GM23338 (cell line): ENCODE data around the gene STAMBPL1. TPM values are rescaled to one million over a fixed set of nuclear protein-coding genes. Genes with fewer than 3 reads are reported as not detected.

Experiments
- ATAC-seq: fragments of 200-7000 bp; cut with Tn5 transposase; 3 replicates; pipeline ENCODE4 v1.9.1; 2020
- DNase-seq: peaks from one replicate; pipeline ENCODE4 v3.0.0-alpha.2; 2015; ENCODE audit warnings: low spot score
- H2AFZ ChIP-seq: fragments of 200-600 bp; sonication (generic); 2 replicates; pipeline ENCODE4 v1.8.0; 2016; ENCODE audit warnings: antibody characterized with exemption, mild to moderate bottlenecking, moderate library complexity
- H3F3A ChIP-seq: fragments of 200-600 bp; sonication (generic); replicated peaks from 2 replicates; pipeline ENCODE4 v1.8.0; 2017; ENCODE audit warnings: antibody characterized with exemption, mixed run types, low read depth
- H3K27ac ChIP-seq: fragments of 200-600 bp; sonication (generic); 2 replicates; pipeline ENCODE4 v1.6.1; 2016; ENCODE audit warnings: low read depth
- H3K27me3 ChIP-seq: fragments of 200-600 bp; sonication (generic); 2 replicates; pipeline ENCODE4 v1.8.0; 2016; ENCODE audit warnings: mild to moderate bottlenecking, mixed run types, moderate library complexity; ENCODE audit not compliant: insufficient read depth
- H3K36me3 ChIP-seq: fragments of 200-600 bp; sonication (generic); 2 replicates; pipeline ENCODE4 v1.8.0; 2016; ENCODE audit warnings: mild to moderate bottlenecking; ENCODE audit not compliant: insufficient read depth
- H3K4me1 ChIP-seq: fragments of 200-600 bp; sonication (generic); 2 replicates; pipeline ENCODE4 v1.8.0; 2016; ENCODE audit warnings: mild to moderate bottlenecking, moderate library complexity; ENCODE audit not compliant: insufficient read depth
- H3K4me2 ChIP-seq: fragments of 200-600 bp; sonication (generic); 2 replicates; pipeline ENCODE4 v1.7.1; 2017; ENCODE audit warnings: mixed run types
- H3K4me3 ChIP-seq: fragments of 200-600 bp; sonication (generic); 2 replicates; pipeline ENCODE4 v1.6.1; 2016; ENCODE audit warnings: mixed run types
- H3K79me2 ChIP-seq: fragments of 200-600 bp; sonication (generic); replicated peaks from 2 replicates; pipeline ENCODE4 v1.8.0; 2017; ENCODE audit warnings: mild to moderate bottlenecking; ENCODE audit not compliant: insufficient read depth
- H3K9me2 ChIP-seq: fragments of 200-600 bp; sonication (generic); 2 replicates; pipeline ENCODE4 v1.8.0; 2017; ENCODE audit not compliant: insufficient read depth
- H4K20me1 ChIP-seq: fragments of 200-600 bp; sonication (generic); replicated peaks from 2 replicates; pipeline ENCODE4 v1.8.0; 2017; ENCODE audit warnings: mild to moderate bottlenecking; ENCODE audit not compliant: insufficient read depth
- H3K27ac Mint-ChIP-seq: 2 replicates; pipeline ENCODE4 v1.8.0; 2020; ENCODE audit warnings: inconsistent platforms, mild to moderate bottlenecking, moderate library complexity, mixed read lengths
- H3K27me3 Mint-ChIP-seq: 3 replicates; pipeline ENCODE4 v1.8.0; 2022; ENCODE audit warnings: low read depth, mild to moderate bottlenecking, moderate library complexity, mixed read lengths, inconsistent platforms; ENCODE audit not compliant: insufficient read depth, poor library complexity
- H3K36me3 Mint-ChIP-seq: 3 replicates; pipeline ENCODE4 v1.8.0; 2021; ENCODE audit warnings: low read depth, mild to moderate bottlenecking, inconsistent platforms, moderate library complexity, mixed read lengths
- H3K4me1 Mint-ChIP-seq: 3 replicates; pipeline ENCODE4 v1.8.0; 2020; ENCODE audit warnings: mild to moderate bottlenecking, inconsistent platforms, mixed read lengths
- H3K4me3 Mint-ChIP-seq: 3 replicates; pipeline ENCODE4 v1.8.0; 2021; ENCODE audit warnings: moderate library complexity, mild to moderate bottlenecking, inconsistent platforms, mixed read lengths
- H3K9me3 Mint-ChIP-seq: 3 replicates; pipeline ENCODE4 v1.8.0; 2020; ENCODE audit warnings: moderate library complexity, mild to moderate bottlenecking, inconsistent platforms, mixed read lengths
- CREB1 ChIP-seq: fragments of 250-450 bp; sonication (Bioruptor Pico); IDR thresholded peaks from 2 replicates; pipeline ENCODE4 v1.5.0; 2020; ENCODE audit warnings: low read depth, mild to moderate bottlenecking, moderate library complexity
- EZH2 ChIP-seq: fragments of 200-600 bp; sonication (generic); IDR thresholded peaks from one replicate; pipeline ENCODE4 v1.8.0; 2017; ENCODE audit warnings: antibody characterized with exemption, mild to moderate bottlenecking, low read depth; ENCODE audit not compliant: unreplicated experiment
- EZH2phosphoT487 ChIP-seq: fragments of 200-600 bp; sonication (generic); IDR thresholded peaks from one replicate; pipeline ENCODE4 v1.8.1; 2018; ENCODE audit warnings: antibody characterized with exemption; ENCODE audit not compliant: unreplicated experiment
- JUNB ChIP-seq: IDR thresholded peaks from one replicate; pipeline ENCODE4 v1.6.1; 2016; ENCODE audit warnings: antibody characterized with exemption; ENCODE audit not compliant: unreplicated experiment
- NANOG ChIP-seq: IDR thresholded peaks from 2 replicates; pipeline ENCODE4 v1.6.1; 2016; ENCODE audit warnings: antibody characterized with exemption, borderline replicate concordance
- POLR2AphosphoS5 ChIP-seq: IDR thresholded peaks from 2 replicates; pipeline ENCODE4 v1.6.1; 2016; ENCODE audit warnings: antibody characterized with exemption, low read depth
- REST ChIP-seq: IDR thresholded peaks from one replicate; pipeline ENCODE4 v1.6.1; 2018; ENCODE audit warnings: antibody characterized with exemption; ENCODE audit not compliant: unreplicated experiment
- STAT1 ChIP-seq: IDR thresholded peaks from one replicate; pipeline ENCODE4 v1.6.1; 2016; ENCODE audit warnings: antibody characterized with exemption; ENCODE audit not compliant: unreplicated experiment
- ZNF114 ChIP-seq: fragments of 250-450 bp; sonication (Bioruptor Pico); IDR thresholded peaks from 2 replicates; pipeline ENCODE4 v1.5.0; 2020; ENCODE audit warnings: mild to moderate bottlenecking, moderate library complexity
- ZNF331 ChIP-seq: fragments of 250-450 bp; sonication (Bioruptor Pico); IDR thresholded peaks from 2 replicates; pipeline ENCODE4 v1.5.0; 2020; ENCODE audit warnings: low read depth, mild to moderate bottlenecking, moderate library complexity
- ZNF462 ChIP-seq: fragments of 250-450 bp; sonication (Bioruptor Pico); IDR thresholded peaks from 2 replicates; pipeline ENCODE4 v1.5.0; 2020; ENCODE audit warnings: mild to moderate bottlenecking, moderate library complexity
- polyA plus RNA-seq: library from polyadenylated mRNA; unstranded; fragments of >200 nt; fragmentation: Nextera tagmentation; extraction: Ambion mirVana; gene quantifications from 2 replicates; pipeline ENCODE4 v1.2.1, GENCODE V29; 2016
- total RNA-seq: library from RNA; depleted of rRNA; stranded (reverse); fragments of >200 nt; shearing (Covaris generic); gene quantifications from 2 replicates; pipeline ENCODE4 v1.2.3, GENCODE V29; 2014
- TF ChIP-seq, protein P1 (sequence below), 2 experiments: fragments of 200-600 bp in 1 of 2; sonication (generic) in 1 of 2; conservative IDR thresholded peaks; 2 replicates each; pipeline versions ENCODE4 v1.5.1 to v1.6.1; 2016 to 2017; ENCODE audit warnings: antibody characterized with exemption in 2 of 2, low read depth in 2 of 2, mild to moderate bottlenecking in 2 of 2, moderate library complexity in 1 of 2
- TF ChIP-seq, protein P2 (sequence below): IDR thresholded peaks from 2 replicates; pipeline ENCODE4 v1.6.1; 2016; ENCODE audit warnings: antibody characterized with exemption

Gene STAMBPL1
- total and polyA plus RNA-seq, 2 experiments from 2014 or later, result 2.5 to 11.5 TPM

- no peaks in the 10 kb centered on the region for H3K79me2 ChIP-seq
- no peaks in the 10 kb centered on the region for H3K27me3 ChIP-seq
- H3K27ac ChIP-seq, result no peak overlapping the region
- H3F3A ChIP-seq, result no peaks in the 10 kb centered on the region
- TF ChIP-seq, protein P1, sequence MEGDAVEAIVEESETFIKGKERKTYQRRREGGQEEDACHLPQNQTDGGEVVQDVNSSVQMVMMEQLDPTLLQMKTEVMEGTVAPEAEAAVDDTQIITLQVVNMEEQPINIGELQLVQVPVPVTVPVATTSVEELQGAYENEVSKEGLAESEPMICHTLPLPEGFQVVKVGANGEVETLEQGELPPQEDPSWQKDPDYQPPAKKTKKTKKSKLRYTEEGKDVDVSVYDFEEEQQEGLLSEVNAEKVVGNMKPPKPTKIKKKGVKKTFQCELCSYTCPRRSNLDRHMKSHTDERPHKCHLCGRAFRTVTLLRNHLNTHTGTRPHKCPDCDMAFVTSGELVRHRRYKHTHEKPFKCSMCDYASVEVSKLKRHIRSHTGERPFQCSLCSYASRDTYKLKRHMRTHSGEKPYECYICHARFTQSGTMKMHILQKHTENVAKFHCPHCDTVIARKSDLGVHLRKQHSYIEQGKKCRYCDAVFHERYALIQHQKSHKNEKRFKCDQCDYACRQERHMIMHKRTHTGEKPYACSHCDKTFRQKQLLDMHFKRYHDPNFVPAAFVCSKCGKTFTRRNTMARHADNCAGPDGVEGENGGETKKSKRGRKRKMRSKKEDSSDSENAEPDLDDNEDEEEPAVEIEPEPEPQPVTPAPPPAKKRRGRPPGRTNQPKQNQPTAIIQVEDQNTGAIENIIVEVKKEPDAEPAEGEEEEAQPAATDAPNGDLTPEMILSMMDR (conservative IDR thresholded peaks at IDR 0.05; ENCODE audit: low read depth in 2 of 2), result no peak
- no peak for TF ChIP-seq REST
- no peak for TF ChIP-seq CREB1 (CRISPR knock-in tag)
- no peak for TF ChIP-seq ZNF462 (CRISPR knock-in tag)
- TF ChIP-seq JUNB, result no peak
- TF ChIP-seq, protein P2, sequence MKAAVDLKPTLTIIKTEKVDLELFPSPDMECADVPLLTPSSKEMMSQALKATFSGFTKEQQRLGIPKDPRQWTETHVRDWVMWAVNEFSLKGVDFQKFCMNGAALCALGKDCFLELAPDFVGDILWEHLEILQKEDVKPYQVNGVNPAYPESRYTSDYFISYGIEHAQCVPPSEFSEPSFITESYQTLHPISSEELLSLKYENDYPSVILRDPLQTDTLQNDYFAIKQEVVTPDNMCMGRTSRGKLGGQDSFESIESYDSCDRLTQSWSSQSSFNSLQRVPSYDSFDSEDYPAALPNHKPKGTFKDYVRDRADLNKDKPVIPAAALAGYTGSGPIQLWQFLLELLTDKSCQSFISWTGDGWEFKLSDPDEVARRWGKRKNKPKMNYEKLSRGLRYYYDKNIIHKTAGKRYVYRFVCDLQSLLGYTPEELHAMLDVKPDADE, result no peak
- TF ChIP-seq NANOG, result no peak
- TF ChIP-seq POLR2AphosphoS5, result no peak
- no peak for TF ChIP-seq ZNF331 (CRISPR knock-in tag)
- TF ChIP-seq STAT1, result no peak
- TF ChIP-seq EZH2, result no peak
- no peak for TF ChIP-seq EZH2phosphoT487
- TF ChIP-seq ZNF114 (CRISPR knock-in tag), result no peak
- Mint-ChIP-seq H3K9me3 (no peaks in the 10 kb centered on the region; the same call in 2 of the 3 replicates), H3K27me3 (no peaks in the 10 kb centered on the region), H3K27ac (no peak overlapping the region), H3K4me3 (no peak overlapping the region), H3K4me1 (peaks cover 25% of the 10 kb centered on the region), H3K36me3 (no peaks in the 10 kb centered on the region)
- no peak overlapping the region for H2AFZ ChIP-seq
- H3K4me1 ChIP-seq, result peaks cover 4% of the 10 kb centered on the region; the same call in 1 of the 2 replicates
- H3K4me3 ChIP-seq, result no peak overlapping the region
- no peak overlapping the region for H3K4me2 ChIP-seq
- no peaks in the 10 kb centered on the region for H3K36me3 ChIP-seq
- no peaks in the 10 kb centered on the region for H3K9me2 ChIP-seq
- H4K20me1 ChIP-seq, result no peaks in the 10 kb centered on the region
- no peak for DNase-seq
- ATAC-seq, result no peak
Observed at GRCh38 chr10:88889559-88890337, 9.7 kb downstream of the STAMBPL1 start.
